Transverse colon (tissue), 4 donors: Measurements from ENCODE around the gene S1PR4. TPM values are rescaled to one million over a fixed set of nuclear protein-coding genes. Genes with fewer than 3 reads are reported as not detected.

ENCODE experiments used
- DNase-seq: peaks from one replicate; pipeline ENCODE4 v3.0.0-alpha.2; 2019
- H3K27ac ChIP-seq, 4 donors: fragments of 200-600 bp; sonication (generic); 2 replicates each; pipeline ENCODE4 v1.5.1; 2016 to 2018; ENCODE audit warnings: inconsistent platforms in 4 of 4
- H3K27me3 ChIP-seq: fragments of 200-600 bp; sonication (generic); 2 replicates; pipeline ENCODE4 v1.5.1; 2017; ENCODE audit warnings: inconsistent platforms
- H3K36me3 ChIP-seq, 4 donors: fragments of 200-600 bp; sonication (generic); 2 replicates each; pipeline ENCODE4 v1.5.1; 2017 to 2019; ENCODE audit warnings: inconsistent platforms in 4 of 4
- H3K4me1 ChIP-seq, 4 donors: fragments of 200-600 bp; sonication (generic); 2 replicates each; pipeline ENCODE4 v1.5.1; 2017 to 2020; ENCODE audit warnings: inconsistent platforms in 4 of 4
- H3K4me3 ChIP-seq, 4 donors: fragments of 200-600 bp; sonication (generic); 1 replicate in 1 of 4; 2 replicates in 3 of 4; pipeline versions ENCODE4 v1.5.1 to v1.6.1; 2017 to 2019; ENCODE audit warnings: inconsistent platforms in 4 of 4
- H3K9me3 ChIP-seq, 2 donors: fragments of 200-600 bp; sonication (generic); 2 replicates each; pipeline ENCODE4 v1.5.1; 2017 to 2019; ENCODE audit warnings: inconsistent platforms in 2 of 2
- EP300 ChIP-seq: sonication (generic); formaldehyde crosslinking; IDR thresholded peaks from one replicate; pipeline ENCODE4 v1.6.1; 2017; ENCODE audit warnings: antibody characterized with exemption, low read depth
- POLR2A ChIP-seq: fragments of 450-650 bp; IDR thresholded peaks from one replicate; pipeline ENCODE4 v1.6.1; 2016; ENCODE audit warnings: antibody characterized with exemption, mild to moderate bottlenecking, moderate library complexity
- POLR2AphosphoS5 ChIP-seq, 3 donors: sonication (generic); formaldehyde crosslinking; IDR thresholded peaks; one replicate each; pipeline ENCODE4 v1.6.1; 2016; ENCODE audit warnings: antibody characterized with exemption in 3 of 3
- WGBS, 2 donors: methylation state at CpG; one replicate each; pipeline ENCODE4 v1.1.5; 2018; ENCODE audit warnings: low coverage in 1 of 2; 5-methylcytosine and 5-hydroxymethylcytosine counted together
- in situ Hi-C, 4 donors: fragments of 200-750 bp; cut with MboI; loops; one replicate each; pipeline versions ENCODE4 v1.15.0 to v1.15.1; 2017; ENCODE audit warnings: low sequenced_read_pairs in 3 of 4, low pct_ligation_motif_present in 1 of 4, low pct_unique_long_range_greater_than_20kb in 1 of 4
- intact Hi-C: fragments of 100-400 bp; cut with DNase I; formaldehyde crosslinking; loops from one replicate; pipeline ENCODE4 v1.15.1; 2023; ENCODE audit warnings: low total_unique reads
- total RNA-seq, 4 donors: library from RNA; depleted of rRNA; stranded (reverse); fragments of >200 nt; gene quantifications; one replicate each; pipeline ENCODE4 v1.1.0, GENCODE V29; 2016
- TF ChIP-seq, protein P1 (sequence below), 5 experiments: fragments of 200-600 bp in 3 of 5; fragments of 450-650 bp in 2 of 5; sonication (generic) in 3 of 5; IDR thresholded peaks; 1 replicate in 2 of 5; 2 replicates in 3 of 5; pipeline ENCODE4 v1.5.1; 2016 to 2017; ENCODE audit warnings: antibody characterized with exemption in 5 of 5, inconsistent platforms in 3 of 5, mild to moderate bottlenecking in 2 of 5, moderate library complexity in 1 of 5

S1PR4 gene
- total RNA-seq, 4 donors from 2014 or later: 0.68 to 14.6 (median 6.0) TPM; not detected in 1

DNA sequence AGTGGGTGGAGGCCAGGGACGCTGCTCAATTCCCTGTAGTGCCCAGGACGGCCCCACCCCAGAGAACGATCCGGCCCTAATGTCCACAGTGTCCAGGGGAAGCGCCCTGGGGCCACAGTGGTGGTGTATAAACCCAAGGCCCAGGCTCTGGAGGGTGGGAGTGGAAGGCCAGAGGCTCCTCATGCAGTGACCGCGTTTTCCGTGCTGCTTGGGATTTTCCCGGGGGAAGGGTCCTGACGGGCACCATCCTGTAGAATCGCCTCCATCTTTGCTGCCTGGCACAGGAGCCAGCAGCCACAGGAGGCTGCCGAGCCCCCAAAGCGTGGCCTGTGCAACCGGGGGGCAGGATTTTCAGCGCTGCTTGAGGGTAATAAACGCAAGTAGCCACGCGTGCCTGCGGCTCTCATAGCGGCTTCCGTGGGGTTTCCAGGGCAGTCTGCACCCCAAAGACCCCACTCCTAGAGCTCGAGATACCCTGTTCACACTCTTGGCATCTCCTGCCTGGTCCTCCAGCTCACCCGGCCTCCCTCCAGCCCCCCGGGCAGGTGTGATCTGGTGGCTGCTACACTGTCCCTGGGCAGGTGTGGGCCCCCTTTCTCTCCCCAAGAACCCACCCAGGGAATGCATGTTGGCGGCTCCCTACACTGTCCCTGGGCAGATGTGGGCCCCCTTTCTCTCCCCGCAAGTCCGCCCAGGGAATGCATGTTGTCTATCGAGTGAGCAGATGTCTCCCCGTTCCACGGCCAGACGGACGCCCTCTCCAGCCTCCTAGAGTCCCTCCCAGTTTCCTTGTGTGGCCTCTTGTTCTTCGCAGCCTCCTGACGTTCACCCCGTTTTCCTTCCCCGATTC is 9.3 kb downstream of the S1PR4 start:
- DNase-seq: no peak
- Histone ChIP-seq H3K27ac (peak overlapping the region; percentile 76 to 84 (median 82)), H3K4me1 (peaks cover 24 to 45% (median 43%) of the 10 kb centered on the region in 4 donors), H3K36me3 (no peaks in the 10 kb centered on the region), H3K27me3 (no peaks in the 10 kb centered on the region), H3K9me3 (no peaks in the 10 kb centered on the region), H3K4me3 (peak overlapping the region in 2 of 4 donors; percentile 1 to 96)
- TF ChIP-seq, protein P1, sequence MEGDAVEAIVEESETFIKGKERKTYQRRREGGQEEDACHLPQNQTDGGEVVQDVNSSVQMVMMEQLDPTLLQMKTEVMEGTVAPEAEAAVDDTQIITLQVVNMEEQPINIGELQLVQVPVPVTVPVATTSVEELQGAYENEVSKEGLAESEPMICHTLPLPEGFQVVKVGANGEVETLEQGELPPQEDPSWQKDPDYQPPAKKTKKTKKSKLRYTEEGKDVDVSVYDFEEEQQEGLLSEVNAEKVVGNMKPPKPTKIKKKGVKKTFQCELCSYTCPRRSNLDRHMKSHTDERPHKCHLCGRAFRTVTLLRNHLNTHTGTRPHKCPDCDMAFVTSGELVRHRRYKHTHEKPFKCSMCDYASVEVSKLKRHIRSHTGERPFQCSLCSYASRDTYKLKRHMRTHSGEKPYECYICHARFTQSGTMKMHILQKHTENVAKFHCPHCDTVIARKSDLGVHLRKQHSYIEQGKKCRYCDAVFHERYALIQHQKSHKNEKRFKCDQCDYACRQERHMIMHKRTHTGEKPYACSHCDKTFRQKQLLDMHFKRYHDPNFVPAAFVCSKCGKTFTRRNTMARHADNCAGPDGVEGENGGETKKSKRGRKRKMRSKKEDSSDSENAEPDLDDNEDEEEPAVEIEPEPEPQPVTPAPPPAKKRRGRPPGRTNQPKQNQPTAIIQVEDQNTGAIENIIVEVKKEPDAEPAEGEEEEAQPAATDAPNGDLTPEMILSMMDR (IDR thresholded peaks at IDR 0.05): no peak
- TF ChIP-seq POLR2AphosphoS5 (IDR thresholded peaks at IDR 0.05) (no peak), POLR2A (no peak), EP300 (no peak)
- intact Hi-C loops: no loop called here
- WGBS, 2 donors: 85 to 92% methylated on average over 11 to 36 of the region's 36 CpGs
- in situ Hi-C loops: no loop called here

DNA sequence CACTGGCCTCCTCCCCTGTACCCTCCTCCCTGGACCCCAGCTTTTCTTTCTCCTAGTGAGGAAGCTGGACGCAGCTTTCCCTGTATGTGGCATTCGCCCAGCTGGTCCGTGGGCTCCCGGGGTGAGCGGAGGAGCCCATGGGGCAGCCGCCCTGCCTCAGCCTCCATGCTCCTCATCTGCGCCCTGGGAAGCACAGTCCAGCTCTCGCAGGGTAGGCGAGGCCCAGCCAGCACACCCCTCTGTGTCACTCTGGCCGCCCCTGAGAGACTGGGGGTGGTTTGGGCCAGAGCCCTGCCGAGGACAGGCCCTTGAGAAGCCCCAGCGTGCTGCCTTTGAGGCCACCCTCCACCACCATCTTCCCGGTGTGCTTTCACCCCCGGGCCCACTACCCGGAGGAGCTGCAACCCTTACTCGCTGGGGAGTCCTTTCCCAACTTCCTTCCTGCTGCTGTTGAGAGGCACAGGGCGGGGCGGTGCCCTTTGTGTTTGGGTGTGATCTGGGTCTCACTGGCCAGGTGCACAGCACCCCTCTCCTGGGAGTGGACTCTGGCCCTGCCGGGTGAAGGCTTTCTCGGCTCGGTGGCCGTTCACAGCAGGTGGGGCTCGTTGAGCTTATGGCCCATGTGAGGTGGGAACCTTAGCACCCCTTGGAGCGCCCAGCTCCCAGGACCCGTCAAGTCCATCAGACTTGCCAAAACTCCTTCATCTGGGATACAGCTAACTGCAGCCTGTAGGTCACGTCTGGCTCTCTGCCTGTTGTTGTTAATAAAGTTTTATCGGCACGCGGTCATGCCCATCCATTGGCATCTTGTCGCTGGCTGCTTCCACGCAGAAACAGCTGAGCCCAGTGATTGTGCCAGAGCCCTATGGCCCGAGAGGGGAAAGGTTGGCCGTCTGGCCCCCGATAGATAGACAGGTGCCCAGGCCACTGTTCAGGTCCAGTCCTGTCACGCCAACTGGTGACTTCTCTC is 10.3 kb downstream of the S1PR4 start:
- in situ Hi-C loops: no loop called here
- Histone ChIP-seq H3K4me1 (peaks cover 24 to 45% (median 43%) of the 10 kb centered on the region in 4 donors), H3K27ac (peak overlapping the region; percentile 76 to 84 (median 82)), H3K27me3 (no peaks in the 10 kb centered on the region), H3K9me3 (no peaks in the 10 kb centered on the region), H3K4me3 (peak overlapping the region in 2 of 4 donors; percentile 0 to 7), H3K36me3 (no peaks in the 10 kb centered on the region)
- 66 to 73% methylated on average over 6 to 25 of the region's 35 CpGs for WGBS, 2 donors
- intact Hi-C loops: no loop called here
- TF ChIP-seq, protein P1 (IDR thresholded peaks at IDR 0.05): no peak
- TF ChIP-seq POLR2AphosphoS5 (IDR thresholded peaks at IDR 0.05) (peak; percentile 83 to 85 (median 85)), POLR2A (peak; percentile 79)
- peak; percentile 87 for DNase-seq

DNA sequence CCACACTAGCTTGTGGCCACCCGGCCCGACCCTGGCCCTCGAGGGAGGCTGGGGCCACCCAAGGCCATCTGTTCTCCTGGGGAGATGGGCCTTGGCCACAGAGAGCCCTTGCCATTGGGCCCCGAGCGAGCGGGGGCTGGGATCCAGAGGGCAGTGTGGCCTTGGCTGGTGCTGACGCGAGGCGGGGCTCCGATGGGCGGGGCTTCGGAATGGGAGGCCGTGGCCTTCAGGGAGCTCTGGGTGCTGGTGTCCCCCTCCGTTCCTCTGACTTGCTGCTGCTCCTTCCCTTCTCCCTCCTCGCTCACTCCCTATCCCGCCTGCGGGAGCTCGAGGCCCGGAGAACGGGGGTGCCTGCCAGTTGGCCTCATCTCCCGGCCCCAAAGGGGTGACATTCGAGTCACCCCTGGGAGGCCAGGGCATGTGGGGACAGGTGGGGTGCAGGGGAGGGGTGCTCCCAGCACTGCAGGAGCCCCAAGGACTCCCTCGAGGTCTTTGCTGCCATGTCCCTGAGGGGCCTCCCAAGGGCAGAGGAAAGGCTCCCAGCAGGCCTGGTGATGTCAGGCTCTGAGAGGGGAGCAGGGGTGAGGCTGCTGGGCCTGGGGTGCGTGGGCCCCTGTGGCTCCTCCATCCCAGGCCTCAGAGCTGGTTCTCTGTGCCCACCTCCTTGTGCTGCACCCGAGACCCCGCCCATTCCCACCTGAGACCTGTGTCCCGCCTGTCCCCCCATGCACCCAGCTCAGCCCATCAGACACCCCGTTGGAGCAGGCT is 11.3 kb downstream of the S1PR4 start:
- Histone ChIP-seq H3K4me3 (no peak overlapping the region), H3K9me3 (no peaks in the 10 kb centered on the region), H3K27me3 (no peaks in the 10 kb centered on the region), H3K36me3 (no peaks in the 10 kb centered on the region), H3K4me1 (peaks cover 24 to 43% (median 40%) of the 10 kb centered on the region in 4 donors), H3K27ac (peak overlapping the region; percentile 76 to 84 (median 82))
- TF ChIP-seq POLR2AphosphoS5 (IDR thresholded peaks at IDR 0.05): no peak
- peak; percentile 38 for DNase-seq
- 85% methylated on average over 28 of the region's 28 CpGs; no CpG with 5 or more reads in 1 of the 2 donors for WGBS, 2 donors
- intact Hi-C loops: no loop called here
- in situ Hi-C loops: no loop called here

DNA sequence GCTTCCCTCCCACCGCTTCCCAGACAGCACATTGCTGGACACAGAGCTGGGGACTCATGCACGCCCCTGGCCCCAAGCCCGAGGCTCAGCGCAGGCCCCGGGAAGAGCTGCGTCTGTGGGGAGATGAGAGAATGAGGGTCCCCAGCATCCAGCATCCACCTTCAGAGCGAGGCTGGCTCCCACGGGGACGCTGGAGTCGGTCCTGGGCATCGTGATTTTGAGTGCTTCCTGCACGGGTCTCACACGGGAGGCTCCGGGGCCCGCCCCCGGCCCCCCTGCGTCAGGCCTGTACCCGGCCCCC is 11.9 kb downstream of the S1PR4 start:
- in situ Hi-C loops: no loop called here
- no peaks in the 10 kb centered on the region for H3K9me3 ChIP-seq
- H3K27ac ChIP-seq: no peak overlapping the region
- WGBS, 2 donors: 91% methylated on average over 18 of the region's 18 CpGs; no CpG with 5 or more reads in 1 of the 2 donors
- H3K4me3 ChIP-seq: no peak overlapping the region
- H3K27me3 ChIP-seq: no peaks in the 10 kb centered on the region
- intact Hi-C loops: no loop called here
- H3K4me1 ChIP-seq: peaks cover 24 to 41% (median 38%) of the 10 kb centered on the region in 4 donors
- no peak for TF ChIP-seq POLR2A
- DNase-seq: no peak
- H3K36me3 ChIP-seq: no peaks in the 10 kb centered on the region
